ENCODE results near the gene ZNF750. TPM values are rescaled to one million over a fixed set of nuclear protein-coding genes. Genes with fewer than 3 reads are reported as not detected.

ZNF750 gene
- total and polyA plus RNA-seq, 4 donors = 0.02 to 0.08 TPM; not detected in 2

GRCh38 chr17:82807562-82807961, 32.3 kb downstream of the ZNF750 start:
- Histone ChIP-seq H3K9me3 (ENCODE audit: control insufficient read depth in 4 of 4, low read length in 3 of 4) (no peaks in the 10 kb centered on the region), H3K9ac (ENCODE audit: low read depth in 1 of 2, low read length in 2 of 2) (no peak overlapping the region), H3K4me1 (ENCODE audit: control insufficient read depth in 4 of 4, insufficient read depth in 4 of 4, low read length in 3 of 4) (no peaks in the 10 kb centered on the region), H3K27me3 (ENCODE audit: control insufficient read depth in 4 of 4, insufficient read depth in 4 of 4, low read length in 3 of 4) (no peaks in the 10 kb centered on the region), H3K36me3 (ENCODE audit: control insufficient read depth in 4 of 4, insufficient read depth in 3 of 4, low read depth in 1 of 4, low read length in 3 of 4) (peaks cover 0 to 33% (median 3%) of the 10 kb centered on the region in 4 donors), H3K4me3 (ENCODE audit: low read depth in 1 of 3, low read length in 3 of 3) (no peak overlapping the region), H3K27ac (ENCODE audit: low read depth in 1 of 2, low read length in 2 of 2) (no peak overlapping the region)
- TF ChIP-seq EGR1 (IDR thresholded peaks at IDR 0.05; ENCODE audit: low read depth in 2 of 2) = no peak
- DNase-seq (ENCODE audit: low spot score) = no peak
- 96% methylated on average over 21 of the region's 21 CpGs for WGBS

- TF ChIP-seq SP1 (IDR thresholded peaks at IDR 0.05) (no peak), TAF1 (conservative IDR thresholded peaks at IDR 0.05) (no peak), ATF3 (IDR thresholded peaks at IDR 0.05) (no peak), MAX (IDR thresholded peaks at IDR 0.05) (no peak), CTCF (IDR thresholded peaks at IDR 0.05; ENCODE audit: low read depth, low read length, missing input control) (no peak), RAD21 (IDR thresholded peaks at IDR 0.05) (no peak)
- TF ChIP-seq, protein P1, sequence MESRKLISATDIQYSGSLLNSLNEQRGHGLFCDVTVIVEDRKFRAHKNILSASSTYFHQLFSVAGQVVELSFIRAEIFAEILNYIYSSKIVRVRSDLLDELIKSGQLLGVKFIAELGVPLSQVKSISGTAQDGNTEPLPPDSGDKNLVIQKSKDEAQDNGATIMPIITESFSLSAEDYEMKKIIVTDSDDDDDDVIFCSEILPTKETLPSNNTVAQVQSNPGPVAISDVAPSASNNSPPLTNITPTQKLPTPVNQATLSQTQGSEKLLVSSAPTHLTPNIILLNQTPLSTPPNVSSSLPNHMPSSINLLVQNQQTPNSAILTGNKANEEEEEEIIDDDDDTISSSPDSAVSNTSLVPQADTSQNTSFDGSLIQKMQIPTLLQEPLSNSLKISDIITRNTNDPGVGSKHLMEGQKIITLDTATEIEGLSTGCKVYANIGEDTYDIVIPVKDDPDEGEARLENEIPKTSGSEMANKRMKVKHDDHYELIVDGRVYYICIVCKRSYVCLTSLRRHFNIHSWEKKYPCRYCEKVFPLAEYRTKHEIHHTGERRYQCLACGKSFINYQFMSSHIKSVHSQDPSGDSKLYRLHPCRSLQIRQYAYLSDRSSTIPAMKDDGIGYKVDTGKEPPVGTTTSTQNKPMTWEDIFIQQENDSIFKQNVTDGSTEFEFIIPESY (IDR thresholded peaks at IDR 0.05) = no peak
- Histone ChIP-seq H3K9me3 (ENCODE audit: control insufficient read depth in 4 of 4, low read length in 3 of 4) (no peaks in the 10 kb centered on the region), H3K4me1 (ENCODE audit: control insufficient read depth in 4 of 4, insufficient read depth in 4 of 4, low read length in 3 of 4) (no peaks in the 10 kb centered on the region), H3K36me3 (ENCODE audit: control insufficient read depth in 4 of 4, insufficient read depth in 3 of 4, low read depth in 1 of 4, low read length in 3 of 4) (peaks cover 0 to 33% (median 3%) of the 10 kb centered on the region in 4 donors), H3K27ac (ENCODE audit: low read depth in 1 of 2, low read length in 2 of 2) (no peak overlapping the region), H3K9ac (ENCODE audit: low read depth in 1 of 2, low read length in 2 of 2) (no peak overlapping the region), H3K4me3 (ENCODE audit: low read depth in 1 of 3, low read length in 3 of 3) (no peak overlapping the region), H3K27me3 (ENCODE audit: control insufficient read depth in 4 of 4, insufficient read depth in 4 of 4, low read length in 3 of 4) (no peaks in the 10 kb centered on the region)
- no peak for DNase-seq (ENCODE audit: low spot score)
- WGBS = 92% methylated on average over 9 of the region's 9 CpGs
Measured at GRCh38 chr17:82807101-82807500, 32.7 kb downstream of the ZNF750 start.

DNA sequence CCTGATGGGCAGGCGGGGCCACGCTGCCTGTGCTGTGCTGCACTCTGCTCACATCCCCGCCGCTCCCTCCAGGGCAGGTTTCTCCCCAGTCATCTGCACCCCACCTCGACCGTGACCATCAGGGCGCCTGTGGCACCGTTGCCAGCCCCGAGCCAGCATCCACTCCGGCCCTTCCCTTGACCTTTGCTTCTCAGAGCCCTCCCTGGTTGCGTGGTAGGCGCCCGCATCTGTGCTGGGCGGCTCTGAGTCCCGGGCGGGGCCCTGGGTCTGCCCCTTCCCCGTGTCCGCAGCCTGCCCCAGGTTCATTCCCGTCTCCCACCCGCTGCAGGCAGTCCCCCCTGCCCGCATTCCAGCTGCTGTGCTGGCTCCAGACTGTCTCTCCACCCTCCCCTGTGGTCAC, 33.2 kb downstream of the ZNF750 start:
- WGBS = 96% methylated on average over 21 of the region's 21 CpGs
- no peak for DNase-seq (ENCODE audit: low spot score)
- no peak overlapping the region for H3K27ac ChIP-seq (ENCODE audit: low read depth in 1 of 2, low read length in 2 of 2)
- H3K9ac ChIP-seq (ENCODE audit: low read depth in 1 of 2, low read length in 2 of 2) = no peak overlapping the region
- no peaks in the 10 kb centered on the region for H3K27me3 ChIP-seq (ENCODE audit: control insufficient read depth in 4 of 4, insufficient read depth in 4 of 4, low read length in 3 of 4)
- peaks cover 0 to 28% (median 2%) of the 10 kb centered on the region in 4 donors for H3K36me3 ChIP-seq (ENCODE audit: control insufficient read depth in 4 of 4, insufficient read depth in 3 of 4, low read depth in 1 of 4, low read length in 3 of 4)
- H3K9me3 ChIP-seq (ENCODE audit: control insufficient read depth in 4 of 4, low read length in 3 of 4) = no peaks in the 10 kb centered on the region
- TF ChIP-seq, protein P1 (IDR thresholded peaks at IDR 0.05) = no peak
- TF ChIP-seq, protein P2, sequence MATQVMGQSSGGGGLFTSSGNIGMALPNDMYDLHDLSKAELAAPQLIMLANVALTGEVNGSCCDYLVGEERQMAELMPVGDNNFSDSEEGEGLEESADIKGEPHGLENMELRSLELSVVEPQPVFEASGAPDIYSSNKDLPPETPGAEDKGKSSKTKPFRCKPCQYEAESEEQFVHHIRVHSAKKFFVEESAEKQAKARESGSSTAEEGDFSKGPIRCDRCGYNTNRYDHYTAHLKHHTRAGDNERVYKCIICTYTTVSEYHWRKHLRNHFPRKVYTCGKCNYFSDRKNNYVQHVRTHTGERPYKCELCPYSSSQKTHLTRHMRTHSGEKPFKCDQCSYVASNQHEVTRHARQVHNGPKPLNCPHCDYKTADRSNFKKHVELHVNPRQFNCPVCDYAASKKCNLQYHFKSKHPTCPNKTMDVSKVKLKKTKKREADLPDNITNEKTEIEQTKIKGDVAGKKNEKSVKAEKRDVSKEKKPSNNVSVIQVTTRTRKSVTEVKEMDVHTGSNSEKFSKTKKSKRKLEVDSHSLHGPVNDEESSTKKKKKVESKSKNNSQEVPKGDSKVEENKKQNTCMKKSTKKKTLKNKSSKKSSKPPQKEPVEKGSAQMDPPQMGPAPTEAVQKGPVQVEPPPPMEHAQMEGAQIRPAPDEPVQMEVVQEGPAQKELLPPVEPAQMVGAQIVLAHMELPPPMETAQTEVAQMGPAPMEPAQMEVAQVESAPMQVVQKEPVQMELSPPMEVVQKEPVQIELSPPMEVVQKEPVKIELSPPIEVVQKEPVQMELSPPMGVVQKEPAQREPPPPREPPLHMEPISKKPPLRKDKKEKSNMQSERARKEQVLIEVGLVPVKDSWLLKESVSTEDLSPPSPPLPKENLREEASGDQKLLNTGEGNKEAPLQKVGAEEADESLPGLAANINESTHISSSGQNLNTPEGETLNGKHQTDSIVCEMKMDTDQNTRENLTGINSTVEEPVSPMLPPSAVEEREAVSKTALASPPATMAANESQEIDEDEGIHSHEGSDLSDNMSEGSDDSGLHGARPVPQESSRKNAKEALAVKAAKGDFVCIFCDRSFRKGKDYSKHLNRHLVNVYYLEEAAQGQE (IDR thresholded peaks at IDR 0.05) = no peak
- no peak for TF ChIP-seq SP1 (IDR thresholded peaks at IDR 0.05)
- no peak for TF ChIP-seq RXRA (IDR thresholded peaks at IDR 0.05)
- no peak for TF ChIP-seq GABPA (IDR thresholded peaks at IDR 0.05 in 1 of 2, conservative IDR thresholded peaks at IDR 0.05 in 1 of 2)
- no peak for TF ChIP-seq FOXA1 (IDR thresholded peaks at IDR 0.05)
- TF ChIP-seq TAF1 (conservative IDR thresholded peaks at IDR 0.05) = no peak
- no peak for TF ChIP-seq FOXA2 (IDR thresholded peaks at IDR 0.05)
- no peak for TF ChIP-seq YY1 (IDR thresholded peaks at IDR 0.05)
- no peak for TF ChIP-seq HNF4A (conservative IDR thresholded peaks at IDR 0.05)
- no peak for TF ChIP-seq NR2F2 (IDR thresholded peaks at IDR 0.05)
- TF ChIP-seq MAX (IDR thresholded peaks at IDR 0.05) = no peak
- TF ChIP-seq EGR1 (IDR thresholded peaks at IDR 0.05; ENCODE audit: low read depth in 2 of 2) = no peak
- TF ChIP-seq HNF4G (IDR thresholded peaks at IDR 0.05) = no peak
- no peak for TF ChIP-seq JUND (IDR thresholded peaks at IDR 0.05)
- no peaks in the 10 kb centered on the region for H3K4me1 ChIP-seq (ENCODE audit: control insufficient read depth in 4 of 4, insufficient read depth in 4 of 4, low read length in 3 of 4)
- H3K4me3 ChIP-seq (ENCODE audit: low read depth in 1 of 3, low read length in 3 of 3) = no peak overlapping the region
